Measurements from ENCODE around the gene SNX33. TPM values are rescaled to one million over a fixed set of nuclear protein-coding genes. Genes with fewer than 3 reads are reported as not detected.

SNX33 gene
- polyA plus RNA-seq, 2 of the 4 experiments (the other 2 are of a cell fraction), result 8.4 to 11.2 TPM

DNA sequence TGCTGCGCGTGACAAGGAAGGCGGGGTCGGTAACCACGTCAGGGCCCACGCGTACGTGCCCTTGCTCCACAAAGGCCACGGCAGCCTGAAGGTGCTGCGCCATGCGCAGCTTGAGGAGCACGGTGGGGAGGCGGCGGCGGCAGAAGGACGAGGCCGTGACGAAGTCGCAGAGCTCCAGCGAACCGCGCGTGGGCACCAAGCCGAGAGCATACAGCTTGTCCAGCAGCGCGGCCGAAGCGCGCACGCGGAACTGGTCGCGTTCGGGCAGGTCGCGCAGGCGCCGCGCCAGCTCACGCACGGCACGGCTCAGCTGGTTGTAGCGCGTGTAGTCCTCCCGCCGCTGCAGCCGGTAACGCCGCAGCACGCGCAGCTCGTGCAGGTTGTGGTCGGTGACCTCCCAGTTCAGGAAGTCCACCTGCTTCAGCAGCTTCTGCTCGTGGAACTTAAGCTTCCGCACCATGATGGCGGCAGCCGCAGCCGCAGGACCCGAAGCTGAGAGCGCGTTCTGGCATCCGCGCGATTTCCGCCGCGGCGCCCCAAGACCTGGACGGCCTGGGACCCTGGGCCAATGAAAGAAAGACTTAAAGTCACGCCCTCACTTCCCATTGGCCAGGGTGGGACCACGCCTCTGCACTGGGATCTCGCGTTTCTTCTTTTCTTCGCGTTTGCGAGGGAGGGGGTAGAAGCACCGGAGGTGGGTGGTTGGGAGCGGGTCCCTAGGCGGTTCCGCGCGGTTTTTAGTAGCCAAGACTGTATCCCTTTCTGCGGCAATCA is 7.8 kb upstream of the SNX33 start, which contains the start of gene IMP3 (continued):
- TF ChIP-seq FOSB (CRISPR knock-in tag; IDR thresholded peaks at IDR 0.05) (no peak), PHF8 (IDR thresholded peaks at IDR 0.05; ENCODE audit: borderline replicate concordance, low read depth) (peak; percentile 45; the same call in 1 of the 2 replicates), ZSCAN20 (CRISPR knock-in tag; IDR thresholded peaks at IDR 0.05) (no peak), TP53 (CRISPR knock-in tag; IDR thresholded peaks at IDR 0.05) (no peak), HOXB13 (CRISPR knock-in tag; IDR thresholded peaks at IDR 0.05; ENCODE audit: low read depth) (no peak)

DNA sequence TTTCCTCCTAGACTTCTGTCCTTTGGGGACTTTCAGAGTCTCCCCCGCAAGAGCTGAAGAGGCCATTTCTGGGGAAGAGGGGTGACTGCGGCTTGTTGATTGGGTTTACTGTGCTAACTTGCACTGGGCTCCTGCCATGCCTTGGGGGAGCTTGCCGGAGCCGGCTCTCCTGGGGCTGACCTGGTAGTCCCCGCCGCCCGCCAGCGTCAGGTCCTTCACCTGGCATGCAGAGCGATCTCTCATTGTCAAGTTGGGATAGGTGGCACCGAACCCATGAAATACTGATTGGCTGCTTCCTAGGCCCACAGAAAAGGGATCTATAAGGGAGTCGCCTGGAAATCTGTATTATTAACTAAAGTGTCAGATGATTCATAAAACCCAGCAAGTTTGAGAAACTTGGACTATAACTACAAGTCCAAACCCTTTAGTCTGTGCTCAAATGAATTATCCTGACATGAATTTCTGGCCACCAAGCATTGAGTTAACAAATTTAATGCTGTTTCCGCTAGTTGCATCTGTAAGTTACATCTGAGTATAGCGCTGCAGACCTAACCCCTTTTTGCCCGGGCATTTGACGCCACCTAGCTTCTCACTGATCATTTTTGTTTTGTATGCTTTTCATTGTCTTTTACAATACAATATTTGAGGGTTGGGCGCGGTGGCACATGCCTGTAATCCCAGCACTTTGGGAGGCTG is 7.1 kb upstream of the SNX33 start:
- ChIA-PET CTCF (interaction anchor here (0.7 to 19.9 kb wide), 27 partner anchors 10 to 573 kb away, joined by 3 to 394 read pairs (median 4); partner anchors contain the start of genes MAN2C1, SNUPN and SNX33), POLR2A (interaction anchor here (0.5 to 4.4 kb wide), 24 partner anchors 9 to 672 kb away, joined by 3 to 94 read pairs (median 6); partner anchors contain the start of genes MAN2C1, PTPN9, SIN3A and SNUPN)
- under 1% methylated on average over 17 of the region's 17 CpGs for WGBS (ENCODE audit: missing lambda C conversion rate)
- H3K4me2 ChIP-seq, result peak overlapping the region; percentile 67
- no peaks in the 10 kb centered on the region for H3K9me3 ChIP-seq
- DNase-seq (ENCODE audit: low read depth in 1 of 2, low spot score in 1 of 2), result peak; percentile 78 to 85
- peak overlapping the region; percentile 91 to 94 for H3K27ac ChIP-seq
- FAIRE-seq, result no peak
- H3K4me3 ChIP-seq, result peak overlapping the region; percentile 67
- H3K4me1 ChIP-seq, result peaks cover 18% of the 10 kb centered on the region
- peak; percentile 71 to 74 for ATAC-seq
- peak; percentile 53 for TF ChIP-seq SMC3 (IDR thresholded peaks at IDR 0.05)
- no peak for TF ChIP-seq HOXA7 (CRISPR knock-in tag; IDR thresholded peaks at IDR 0.05)
- TF ChIP-seq HOXB5 (CRISPR knock-in tag; IDR thresholded peaks at IDR 0.05), result 0 out of 2 replicates have a peak, but pooled peaks have one; percentile 12
- TF ChIP-seq FOSL2 (IDR thresholded peaks at IDR 0.05), result no peak
- TF ChIP-seq FOSL2 (CRISPR knock-in tag; IDR thresholded peaks at IDR 0.05), result peak; percentile 22; the same call in 1 of the 2 replicates
- TF ChIP-seq JUN (IDR thresholded peaks at IDR 0.05), result peak in 1 of 2 experiments; percentile 31; a peak in 2 of 5 replicates
- TF ChIP-seq E2F6 (IDR thresholded peaks at IDR 0.05; ENCODE audit: borderline replicate concordance, low read depth), result 0 out of 2 replicates have a peak, but pooled peaks have one; percentile 27
- peak; percentile 76 for TF ChIP-seq CTCF (IDR thresholded peaks at IDR 0.05)
- no peak for TF ChIP-seq MAZ (IDR thresholded peaks at IDR 0.05; ENCODE audit: borderline replicate concordance, low read depth, low read length)
- no peak for TF ChIP-seq EP300 (IDR thresholded peaks at IDR 0.05)
- TF ChIP-seq RFX5 (IDR thresholded peaks at IDR 0.05), result no peak
- peak; percentile 19; the same call in 1 of the 2 replicates for TF ChIP-seq MAX (IDR thresholded peaks at IDR 0.05)
- peak; percentile 54; the same call in 1 of the 2 replicates for TF ChIP-seq CHD4 (IDR thresholded peaks at IDR 0.05; ENCODE audit: borderline replicate concordance)
- TF ChIP-seq CHD2 (IDR thresholded peaks at IDR 0.05; ENCODE audit: low read length, partially characterized antibody), result no peak
- TF ChIP-seq RAD21 (conservative IDR thresholded peaks at IDR 0.05 in 1 of 2, IDR thresholded peaks at IDR 0.05 in 1 of 2), result peak; percentile 82 to 86
- TF ChIP-seq KDM1A (IDR thresholded peaks at IDR 0.05; ENCODE audit: low read depth), result no peak

All from A549 (cell line).